ENCODE data around the gene NME5.
"Not testable (repeated sequence)": the region's sequence is repeated elsewhere in the genome, so short reads cannot be mapped to it uniquely, and the experiment has no call there.

NME5 gene

GRCh38 chr5:138159666-138160065, 20.4 kb upstream of the NME5 start:
- TF ChIP-seq POLR2A (IDR thresholded peaks at IDR 0.05; ENCODE audit: low read depth, low read length): no peak
- FAIRE-seq: no peak
- no peak for DNase-seq (ENCODE audit: insufficient read length, low spot score)

GRCh38 chr5:138157626-138158025, 18.4 kb upstream of the NME5 start:
- TF ChIP-seq POLR2A (IDR thresholded peaks at IDR 0.05; ENCODE audit: low read depth, low read length): no peak
- FAIRE-seq: no peak
- DNase-seq (ENCODE audit: insufficient read length, low spot score): no peak

DNA sequence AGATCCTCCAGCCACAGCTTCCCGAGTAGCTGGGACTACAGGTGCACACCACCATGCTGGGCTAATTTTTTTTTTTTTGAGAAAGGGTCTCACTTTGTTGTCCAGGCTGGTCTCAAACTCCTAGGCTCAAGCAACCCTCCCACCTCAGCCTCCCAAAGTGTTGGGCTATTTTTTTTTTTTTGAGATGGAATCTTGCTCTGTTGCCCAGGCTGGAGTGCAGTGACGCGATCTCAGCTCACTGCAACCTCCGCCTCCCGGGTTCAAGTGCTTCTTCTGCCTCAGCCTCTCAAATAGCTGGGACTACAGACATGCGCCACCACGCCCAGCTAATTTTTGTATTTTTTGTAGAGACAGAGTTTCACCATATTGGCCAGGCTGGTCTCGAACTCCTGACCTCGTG, 16.7 kb upstream of the NME5 start:
- DNase-seq (ENCODE audit: insufficient read length, low spot score); FAIRE-seq: not testable (repeated sequence)

- FAIRE-seq (no peak), DNase-seq (ENCODE audit: insufficient read length, low spot score) (peak; percentile 33)
- TF ChIP-seq POLR2A (IDR thresholded peaks at IDR 0.05; ENCODE audit: low read depth, low read length): no peak
Observed at GRCh38 chr5:138149530-138149929, 10.3 kb upstream of the NME5 start.

DNA sequence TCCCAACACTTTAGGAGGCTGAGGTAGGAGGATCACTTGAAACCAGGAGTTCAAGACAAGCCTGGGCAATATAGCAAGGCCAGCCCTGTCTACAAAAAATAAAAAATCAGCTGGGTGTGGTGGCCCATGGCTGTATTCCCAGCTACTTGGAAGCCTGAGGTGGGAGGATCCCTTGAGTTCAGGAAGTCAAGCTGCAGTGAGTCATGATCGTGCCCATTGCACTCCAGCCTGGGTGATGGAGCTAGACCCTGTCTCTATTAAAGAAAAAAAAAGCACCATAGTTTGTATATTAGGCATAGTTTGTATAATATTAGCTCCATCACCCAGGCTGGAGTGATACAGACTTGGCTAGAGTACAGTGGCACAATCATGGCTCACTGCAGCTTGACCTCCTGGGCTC, 9.6 kb upstream of the NME5 start:
- DNase-seq (ENCODE audit: insufficient read length, low spot score) (no peak), FAIRE-seq (peak; percentile 97)
- TF ChIP-seq POLR2A (IDR thresholded peaks at IDR 0.05; ENCODE audit: low read depth, low read length): no peak

- not testable (repeated sequence) for FAIRE-seq; DNase-seq (ENCODE audit: insufficient read length, low spot score)
Observed at GRCh38 chr5:138143578-138143977, 4.3 kb upstream of the NME5 start.

DNA sequence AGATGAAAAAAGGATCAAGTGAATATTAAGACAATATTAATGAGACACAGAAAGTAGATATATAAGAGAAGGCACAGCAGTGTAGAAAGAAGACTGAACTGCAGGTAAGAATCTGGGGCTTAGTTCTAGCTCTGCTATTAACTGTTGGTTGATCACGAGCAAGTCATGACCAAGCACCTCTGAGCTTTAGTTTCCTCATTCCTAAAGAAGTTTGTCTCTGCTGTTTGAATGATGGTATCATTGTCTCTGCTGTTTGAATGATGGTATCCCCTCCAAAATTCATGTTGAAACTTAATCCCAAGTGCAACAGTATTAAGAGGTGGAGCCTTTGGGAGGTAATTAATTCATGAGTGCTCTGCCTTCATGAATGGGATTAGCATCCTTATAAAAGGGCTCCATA, 2.5 kb upstream of the NME5 start:
- no peak for FAIRE-seq

DNA sequence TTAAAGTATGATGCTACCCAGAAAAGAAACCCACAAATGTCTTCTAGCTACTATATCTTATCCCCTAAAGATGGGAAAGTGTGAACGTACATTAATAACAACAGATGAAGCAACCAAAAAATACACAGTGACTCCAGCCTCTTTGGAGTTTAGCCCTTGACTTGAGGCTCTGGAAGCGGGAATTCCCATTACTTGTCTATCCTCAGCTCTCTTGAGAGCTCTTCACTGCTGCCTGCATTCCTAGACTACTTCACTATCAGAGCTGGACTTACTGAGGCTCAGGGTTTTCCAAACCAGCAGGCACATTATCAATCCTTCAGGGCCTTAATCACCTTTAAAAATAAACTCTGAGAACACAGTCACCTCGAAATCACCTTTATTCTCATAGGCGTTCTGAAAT, 1.0 kb upstream of the NME5 start:
- TF ChIP-seq POLR2A (IDR thresholded peaks at IDR 0.05; ENCODE audit: low read depth, low read length): no peak
- FAIRE-seq: no peak
- DNase-seq (ENCODE audit: insufficient read length, low spot score): no peak

More for the DNA sequence above, 2.5 kb upstream of the NME5 start:
- DNase-seq (ENCODE audit: insufficient read length, low spot score): no peak
- TF ChIP-seq POLR2A (IDR thresholded peaks at IDR 0.05; ENCODE audit: low read depth, low read length): no peak

DNA sequence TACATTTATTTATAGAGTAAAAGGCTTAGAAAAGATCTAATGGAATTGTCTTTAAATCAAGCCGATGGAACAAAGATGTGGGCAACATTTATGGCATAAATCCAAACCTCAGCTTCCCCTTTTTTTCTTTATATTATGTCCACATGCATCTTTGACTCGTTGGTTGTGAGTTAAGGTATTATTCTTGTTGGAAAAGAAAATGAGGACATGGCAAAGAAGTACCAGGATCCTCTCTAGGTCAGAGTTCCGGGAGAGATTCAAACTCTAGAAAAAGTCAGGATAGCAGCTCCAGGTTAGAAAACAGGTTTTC, 508 bp upstream of the NME5 start:
- DNase-seq (ENCODE audit: insufficient read length, low spot score): no peak
- no peak for TF ChIP-seq POLR2A (IDR thresholded peaks at IDR 0.05; ENCODE audit: low read depth, low read length)
- no peak for FAIRE-seq

- no peak for FAIRE-seq
- DNase-seq (ENCODE audit: insufficient read length, low spot score): no peak
- no peak for TF ChIP-seq POLR2A (IDR thresholded peaks at IDR 0.05; ENCODE audit: low read depth, low read length)
Observed at GRCh38 chr5:138132543-138132942, 6.7 kb downstream of the NME5 start.

DNA sequence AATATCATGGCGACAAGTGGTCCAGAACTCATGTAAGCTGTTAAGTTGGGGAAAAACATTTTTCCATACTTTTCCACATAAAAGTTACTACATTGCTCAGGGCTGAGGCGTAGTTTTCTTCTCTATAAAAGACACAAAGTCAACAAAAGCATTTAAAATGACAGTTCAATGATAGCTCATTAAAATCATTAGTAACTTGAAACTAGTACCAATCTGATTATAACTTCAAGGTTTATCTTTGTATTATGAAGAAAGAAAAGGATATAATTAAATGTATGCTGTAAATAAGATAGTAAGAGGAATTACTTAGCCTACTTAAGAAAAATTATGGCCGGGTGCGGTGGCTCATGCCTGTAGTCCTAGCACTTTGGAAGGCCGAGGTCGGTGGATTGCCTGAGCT, 9.9 kb downstream of the NME5 start:
- TF ChIP-seq POLR2A (IDR thresholded peaks at IDR 0.05; ENCODE audit: low read depth, low read length): no peak
- DNase-seq (ENCODE audit: insufficient read length, low spot score) (no peak), FAIRE-seq (no peak)

- FAIRE-seq: peak; percentile 69
- no peak for TF ChIP-seq POLR2A (IDR thresholded peaks at IDR 0.05; ENCODE audit: low read depth, low read length)
- DNase-seq (ENCODE audit: insufficient read length, low spot score): no peak
Observed at GRCh38 chr5:138128334-138128733, 10.9 kb downstream of the NME5 start.

- TF ChIP-seq POLR2A (IDR thresholded peaks at IDR 0.05; ENCODE audit: low read depth, low read length): no peak
- DNase-seq (ENCODE audit: insufficient read length, low spot score) (no peak), FAIRE-seq (no peak)
Observed at GRCh38 chr5:138115254-138115653, 24.0 kb downstream of the NME5 start.

DNA sequence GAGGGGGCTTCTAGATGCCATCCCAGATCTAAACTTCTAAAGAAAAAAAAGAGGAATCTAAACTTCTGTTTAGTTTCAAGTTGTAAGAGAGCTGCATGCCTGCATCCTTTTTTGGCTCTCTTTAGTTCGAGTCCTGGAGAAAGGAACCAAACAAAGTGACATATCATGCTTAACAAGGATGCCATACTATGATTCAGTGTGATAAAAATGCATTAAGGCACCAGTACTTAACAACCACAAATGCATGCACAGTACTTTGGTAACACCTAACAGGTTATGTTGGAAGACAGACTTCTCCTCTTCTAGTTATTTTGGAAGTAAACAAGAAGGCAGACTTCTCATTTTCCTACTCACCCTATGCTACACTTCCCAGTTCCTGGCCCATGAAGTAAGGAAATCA, 27.3 kb downstream of the NME5 start:
- peak; percentile 83 for FAIRE-seq
- TF ChIP-seq POLR2A (IDR thresholded peaks at IDR 0.05; ENCODE audit: low read depth, low read length): no peak
- no peak for DNase-seq (ENCODE audit: insufficient read length, low spot score)

- DNase-seq (ENCODE audit: insufficient read length, low spot score) (no peak), FAIRE-seq (no peak)
- no peak for TF ChIP-seq POLR2A (IDR thresholded peaks at IDR 0.05; ENCODE audit: low read depth, low read length)
Observed at GRCh38 chr5:138111181-138111580, 28.0 kb downstream of the NME5 start.

- no peak for TF ChIP-seq POLR2A (IDR thresholded peaks at IDR 0.05; ENCODE audit: low read depth, low read length)
- FAIRE-seq: peak; percentile 68
- DNase-seq (ENCODE audit: insufficient read length, low spot score): no peak
Observed at GRCh38 chr5:138110266-138110963, 28.8 kb downstream of the NME5 start.

Data from H54 (cell line).